KOPT-K1 (cell line): ENCODE measurements around the gene TTC31.
"Not testable (repeated sequence)": the region's sequence is repeated elsewhere in the genome, so short reads cannot be mapped to it uniquely, and the experiment has no call there.

Experiments
- H3K27ac ChIP-seq: fragments of 200-600 bp; sonication (generic); 2 replicates; pipeline ENCODE4 v1.5.1; 2016; ENCODE audit warnings: antibody characterized with exemption, mild to moderate bottlenecking, low read depth, low read length; ENCODE audit not compliant: poor library complexity, severe bottlenecking
- H3K36me3 ChIP-seq: fragments of 200-600 bp; sonication (generic); 2 replicates; pipeline ENCODE4 v1.5.1; 2017; ENCODE audit warnings: antibody characterized with exemption, mild to moderate bottlenecking, low read length, moderate library complexity; ENCODE audit not compliant: insufficient read depth
- H3K9me3 ChIP-seq: fragments of 200-600 bp; sonication (generic); 2 replicates; pipeline ENCODE4 v1.5.1; 2017; ENCODE audit warnings: antibody characterized with exemption, low read length, mild to moderate bottlenecking; ENCODE audit not compliant: insufficient read depth, poor library complexity, severe bottlenecking

TTC31 gene

GRCh38 chr2:74447230-74447999 is 35.5 kb upstream of the TTC31 start:
- Histone ChIP-seq H3K27ac (no peak overlapping the region), H3K9me3 (no peaks in the 10 kb centered on the region), H3K36me3 (no peaks in the 10 kb centered on the region)

GRCh38 chr2:74448771-74449170 is 34.1 kb upstream of the TTC31 start:
- no peaks in the 10 kb centered on the region for H3K36me3 ChIP-seq
- no peak overlapping the region for H3K27ac ChIP-seq
- H3K9me3 ChIP-seq: no peaks in the 10 kb centered on the region

GRCh38 chr2:74450570-74451190 is 32.2 kb upstream of the TTC31 start:
- H3K36me3 ChIP-seq: no peaks in the 10 kb centered on the region
- no peaks in the 10 kb centered on the region for H3K9me3 ChIP-seq
- H3K27ac ChIP-seq: no peak overlapping the region

- peak within 1 kb of the TSS; percentile 55 for H3K27ac ChIP-seq
- H3K9me3 ChIP-seq: no peaks in the 10 kb centered on the region
- no peaks in the 10 kb centered on the region for H3K36me3 ChIP-seq
Measured at GRCh38 chr2:74454654-74455511, 28.0 kb upstream of the TTC31 start, which contains the start of gene INO80B. Gene INO80B (plus strand): TSS chr2:74455087. CDS start chr2:74455117, 30 bp downstream.

GRCh38 chr2:74457129-74457548 is 25.7 kb upstream of the TTC31 start:
- peak overlapping the region; percentile 84 for H3K27ac ChIP-seq
- H3K36me3 ChIP-seq: peaks cover 18% of the 10 kb centered on the region
- H3K9me3 ChIP-seq: no peaks in the 10 kb centered on the region

GRCh38 chr2:74457549-74458131 is 25.2 kb upstream of the TTC31 start:
- Histone ChIP-seq H3K9me3 (no peaks in the 10 kb centered on the region), H3K27ac (peak overlapping the region; percentile 84), H3K36me3 (peaks cover 23% of the 10 kb centered on the region)

GRCh38 chr2:74458132-74458937 is 24.5 kb upstream of the TTC31 start, which contains the start of gene WBP1:
Gene WBP1 (plus strand): TSS chr2:74458438. CDS start chr2:74458603, 165 bp downstream.
- no peaks in the 10 kb centered on the region for H3K9me3 ChIP-seq
- H3K27ac ChIP-seq: peak within 1 kb of the TSS; percentile 84
- peaks cover 30% of the 10 kb centered on the region for H3K36me3 ChIP-seq

- H3K36me3 ChIP-seq: peaks cover 30% of the 10 kb centered on the region
- peak overlapping the region; percentile 70 for H3K27ac ChIP-seq
- H3K9me3 ChIP-seq: no peaks in the 10 kb centered on the region
Measured at GRCh38 chr2:74458938-74459363, 23.9 kb upstream of the TTC31 start.

GRCh38 chr2:74459503-74460118 is 23.3 kb upstream of the TTC31 start:
- H3K27ac ChIP-seq: not testable (repeated sequence)

GRCh38 chr2:74460187-74460586 is 22.7 kb upstream of the TTC31 start:
- peaks cover 30% of the 10 kb centered on the region for H3K36me3 ChIP-seq
- H3K9me3 ChIP-seq, H3K27ac ChIP-seq: not testable (repeated sequence)

More at GRCh38 chr2:74459503-74460118, 23.3 kb upstream of the TTC31 start:
- H3K9me3 ChIP-seq: not testable (repeated sequence)
- peaks cover 30% of the 10 kb centered on the region for H3K36me3 ChIP-seq

GRCh38 chr2:74461187-74462053 is 21.5 kb upstream of the TTC31 start:
- H3K9me3 ChIP-seq: no peaks in the 10 kb centered on the region
- peaks cover 30% of the 10 kb centered on the region for H3K36me3 ChIP-seq
- no peak overlapping the region for H3K27ac ChIP-seq

GRCh38 chr2:74462054-74462785 is 20.7 kb upstream of the TTC31 start:
- H3K36me3 ChIP-seq: peaks cover 30% of the 10 kb centered on the region
- H3K27ac ChIP-seq: no peak overlapping the region
- no peaks in the 10 kb centered on the region for H3K9me3 ChIP-seq

GRCh38 chr2:74462786-74463105 is 20.1 kb upstream of the TTC31 start:
- Histone ChIP-seq H3K27ac (no peak overlapping the region), H3K9me3 (no peaks in the 10 kb centered on the region), H3K36me3 (peaks cover 30% of the 10 kb centered on the region)
